NCI-H748 treated with DMSO at 0.1 percent for 48 hours (cell line): ENCODE measurements around the gene PALD1.

Experiments used
- DNase-seq: peaks from one replicate; lab custom pipeline; 2025; lab: John Stamatoyannopoulos, UW

PALD1 gene

GRCh38 chr10:70558295-70558694 is 79.7 kb downstream of the PALD1 start:
- DNase-seq: no peak

GRCh38 chr10:70558871-70559810 is 80.6 kb downstream of the PALD1 start:
- DNase-seq: no peak

- no peak for DNase-seq
Observed at GRCh38 chr10:70559861-70560260, 81.3 kb downstream of the PALD1 start.

- DNase-seq: no peak
Observed at GRCh38 chr10:70560511-70560941, 82.0 kb downstream of the PALD1 start.

GRCh38 chr10:70561070-70561469 is 82.5 kb downstream of the PALD1 start:
- no peak for DNase-seq

- DNase-seq: no peak
Observed at GRCh38 chr10:70561558-70561957, 83.0 kb downstream of the PALD1 start.

- DNase-seq: no peak
Observed at GRCh38 chr10:70562036-70562755, 83.6 kb downstream of the PALD1 start.

- DNase-seq: no peak
Observed at GRCh38 chr10:70563230-70563629, 84.7 kb downstream of the PALD1 start.

- DNase-seq: no peak
Observed at GRCh38 chr10:70564113-70564725, 85.7 kb downstream of the PALD1 start.

- no peak for DNase-seq
Observed at GRCh38 chr10:70564901-70565351, 86.4 kb downstream of the PALD1 start.

GRCh38 chr10:70565556-70566514 is 87.3 kb downstream of the PALD1 start:
- no peak for DNase-seq

- no peak for DNase-seq
Observed at GRCh38 chr10:70566515-70567290, 88.1 kb downstream of the PALD1 start.

- no peak for DNase-seq
Observed at GRCh38 chr10:70567603-70568002, 89.0 kb downstream of the PALD1 start.

GRCh38 chr10:70568113-70568512 is 89.5 kb downstream of the PALD1 start:
- no peak for DNase-seq

- DNase-seq: no peak
Observed at GRCh38 chr10:70568781-70569495, 90.4 kb downstream of the PALD1 start.

- DNase-seq: no peak
Observed at GRCh38 chr10:70571236-70571635, 92.7 kb downstream of the PALD1 start.

GRCh38 chr10:70571636-70572439 is 93.3 kb downstream of the PALD1 start:
- DNase-seq: no peak

GRCh38 chr10:70573599-70574506 is 95.3 kb downstream of the PALD1 start:
- no peak for DNase-seq
